Astrocyte of the spinal cord (primary cell): ENCODE data around the gene SNTG2.
"Not testable (repeated sequence)": the region's sequence is repeated elsewhere in the genome, so short reads cannot be mapped to it uniquely, and the experiment has no call there.

Experiments used
- DNase-seq: peaks from one replicate; pipeline ENCODE4 v3.0.0; 2011; ENCODE audit warnings: low read depth, low spot score
- H3K4me3 ChIP-seq: 2 replicates; pipeline ENCODE4 v1.5.1; 2011; ENCODE audit warnings: low read depth, mild to moderate bottlenecking, low read length, moderate library complexity
- CTCF ChIP-seq: IDR thresholded peaks from 2 replicates; pipeline ENCODE4 v1.5.1; 2012; ENCODE audit warnings: low read depth, mild to moderate bottlenecking, low read length, inconsistent platforms
- in situ Hi-C: cut with HindIII; loops from 2 replicates; pipeline ENCODE4 v1.10.0; 2017; ENCODE audit warnings: low sequenced_read_pairs

Gene SNTG2

GRCh38 chr2:1405967-1406366 is 455.3 kb downstream of the SNTG2 start:
- DNase-seq: no peak
- TF ChIP-seq CTCF: no peak
- no peak overlapping the region for H3K4me3 ChIP-seq
- in situ Hi-C loops: no loop called here

GRCh38 chr2:1406434-1406833 is 455.8 kb downstream of the SNTG2 start:
- no peak overlapping the region for H3K4me3 ChIP-seq
- in situ Hi-C loops: no loop called here
- no peak for TF ChIP-seq CTCF
- no peak for DNase-seq

GRCh38 chr2:1407950-1408675 is 457.5 kb downstream of the SNTG2 start:
- no peak for DNase-seq
- no peak for TF ChIP-seq CTCF
- in situ Hi-C loops: no loop called here
- H3K4me3 ChIP-seq: no peak overlapping the region

- DNase-seq: no peak
- no peak within 1 kb of the TSS for H3K4me3 ChIP-seq
- in situ Hi-C loops: no loop called here
- TF ChIP-seq CTCF: no peak
Observed at GRCh38 chr2:1413156-1413710, 462.6 kb downstream of the SNTG2 start, which contains the start of gene TPO. Gene TPO, plus strand, starts transcription at chr2:1413463. Its CDS starts 946 bp downstream, at chr2:1414409.

GRCh38 chr2:1414121-1414520 is 463.5 kb downstream of the SNTG2 start:
- H3K4me3 ChIP-seq: no peak overlapping the region
- TF ChIP-seq CTCF: no peak
- in situ Hi-C loops: no loop called here
- no peak for DNase-seq

GRCh38 chr2:1414901-1415300 is 464.3 kb downstream of the SNTG2 start:
- DNase-seq, in situ Hi-C loops: not testable (repeated sequence)

GRCh38 chr2:1415501-1415900 is 464.9 kb downstream of the SNTG2 start:
- in situ Hi-C loops: no loop called here
- no peak for TF ChIP-seq CTCF
- no peak overlapping the region for H3K4me3 ChIP-seq
- no peak for DNase-seq

More at GRCh38 chr2:1414901-1415300, 464.3 kb downstream of the SNTG2 start:
- not testable (repeated sequence) for H3K4me3 ChIP-seq
